Activated CD8-positive, alpha-beta memory T cell treated with anti-CD3 and anti-CD28 coated beads, Interleukin-2, amount 50 U/mL, for 24 hours (primary cell): Measurements from ENCODE around the gene RASSF5.
"Not testable (repeated sequence)": the region's sequence is repeated elsewhere in the genome, so short reads cannot be mapped to it uniquely, and the experiment has no call there.

Source experiments
- DNase-seq: peaks from one replicate; pipeline ENCODE4 v3.0.0-alpha.2; 2020; ENCODE audit errors: extremely low read depth

RASSF5 gene

GRCh38 chr1:206586501-206587445 lies 79.4 kb downstream of the RASSF5 start:
- DNase-seq, result no peak

DNA sequence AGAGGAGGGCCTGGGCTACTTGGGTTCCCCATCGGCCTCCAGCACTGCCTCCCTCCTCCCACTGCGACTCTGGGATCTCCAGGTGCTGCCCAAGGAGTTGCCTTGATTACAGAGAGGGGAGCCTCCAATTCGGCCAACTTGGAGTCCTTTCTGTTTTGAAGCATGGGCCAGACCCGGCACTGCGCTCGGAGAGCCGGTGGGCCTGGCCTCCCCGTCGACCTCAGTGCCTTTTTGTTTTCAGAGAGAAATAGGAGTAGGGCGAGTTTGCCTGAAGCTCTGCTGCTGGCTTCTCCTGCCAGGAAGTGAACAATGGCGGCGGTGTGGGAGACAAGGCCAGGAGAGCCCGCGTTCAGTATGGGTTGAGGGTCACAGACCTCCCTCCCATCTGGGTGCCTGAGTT lies 80.6 kb downstream of the RASSF5 start:
- DNase-seq, result no peak

DNA sequence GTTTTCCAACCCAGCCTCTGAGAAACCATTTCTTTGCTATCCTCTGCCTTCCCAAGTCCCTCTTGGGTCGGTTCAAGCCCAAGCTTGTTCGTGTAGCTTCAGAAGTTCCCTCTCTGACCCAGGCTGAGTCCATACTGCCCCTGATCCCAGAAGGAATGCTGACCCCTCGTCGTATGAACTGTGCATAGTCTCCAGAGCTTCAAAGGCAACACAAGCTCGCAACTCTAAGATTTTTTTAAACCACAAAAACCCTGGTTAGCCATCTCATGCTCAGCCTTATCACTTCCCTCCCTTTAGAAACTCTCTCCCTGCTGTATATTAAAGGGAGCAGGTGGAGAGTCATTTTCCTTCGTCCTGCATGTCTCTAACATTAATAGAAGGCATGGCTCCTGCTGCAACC lies 81.2 kb downstream of the RASSF5 start:
- no peak for DNase-seq

- no peak for DNase-seq
Observed at GRCh38 chr1:206589206-206589605, 81.9 kb downstream of the RASSF5 start.

DNA sequence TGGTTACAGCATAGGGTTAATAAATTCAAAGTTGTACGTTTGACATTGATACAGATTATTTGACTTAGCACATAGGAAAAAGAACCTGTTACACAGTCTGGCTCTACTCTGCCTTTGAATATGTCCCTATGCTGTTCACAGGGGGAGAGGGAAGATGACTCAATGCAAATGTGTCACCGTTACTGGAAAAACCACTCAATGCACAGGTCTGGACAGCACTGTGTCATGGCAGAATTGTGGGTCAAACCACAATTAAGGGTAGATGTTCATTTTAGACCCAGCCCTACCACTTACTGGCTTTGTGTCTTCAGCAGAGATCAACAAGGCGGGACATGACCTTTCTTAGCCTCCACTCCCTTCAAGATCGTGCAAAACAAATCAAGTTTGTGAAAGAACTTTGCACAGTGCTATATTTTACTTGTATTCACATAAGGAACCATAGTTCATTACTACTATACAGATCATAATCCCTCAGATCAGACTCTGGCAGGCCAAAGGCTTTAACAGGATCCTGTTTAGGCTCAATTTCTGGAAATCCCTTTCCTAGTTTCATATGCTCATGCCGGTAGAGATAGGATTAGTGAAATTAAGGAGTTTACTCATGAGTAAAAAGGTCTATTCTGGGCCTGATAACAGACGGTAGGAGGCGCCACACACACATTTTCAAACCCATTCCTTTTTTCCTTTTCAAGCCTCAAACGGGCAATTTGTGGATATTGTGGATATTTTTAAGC lies 82.9 kb downstream of the RASSF5 start:
- peak; percentile 49 for DNase-seq

DNA sequence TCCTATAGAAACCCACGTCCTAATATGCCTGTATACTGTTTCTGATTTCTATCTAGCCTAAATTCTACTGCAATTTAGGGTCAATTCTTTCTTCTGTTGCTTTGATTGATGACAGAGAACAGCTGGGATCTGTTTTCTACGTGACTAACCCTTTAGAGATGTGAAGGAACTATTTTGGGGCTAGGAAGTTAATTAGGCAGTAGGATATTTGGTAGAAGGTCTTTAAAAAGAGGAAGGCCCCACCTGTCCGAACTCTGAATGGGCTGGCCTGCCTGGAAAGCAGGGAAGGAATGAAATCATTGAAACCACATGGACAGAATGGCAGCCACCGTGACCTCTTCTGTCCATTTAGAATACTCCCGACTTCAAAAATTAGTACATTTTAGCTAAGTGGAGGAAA lies 83.9 kb downstream of the RASSF5 start:
- DNase-seq, result no peak

DNA sequence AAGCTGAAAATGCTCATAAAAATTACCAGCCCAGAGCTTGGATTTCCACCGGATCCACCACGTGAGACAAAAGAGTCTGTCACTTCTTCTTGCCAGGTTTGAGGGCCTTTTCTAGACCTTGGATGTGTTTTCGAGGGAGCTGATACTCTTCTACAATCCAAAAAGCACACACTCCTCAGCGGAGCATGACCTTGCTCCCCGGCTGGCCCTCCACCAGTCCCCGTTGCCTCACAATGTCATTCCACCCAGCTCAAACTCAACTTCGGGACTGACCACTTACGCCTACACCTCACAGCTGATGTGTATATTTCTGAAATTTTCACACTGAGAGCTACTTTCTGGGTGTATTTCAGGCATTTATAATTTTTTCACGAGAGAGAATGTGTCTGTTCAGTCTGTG lies 84.4 kb downstream of the RASSF5 start:
- no peak for DNase-seq

- no peak for DNase-seq
Observed at GRCh38 chr1:206593351-206593925, 86.1 kb downstream of the RASSF5 start.

DNA sequence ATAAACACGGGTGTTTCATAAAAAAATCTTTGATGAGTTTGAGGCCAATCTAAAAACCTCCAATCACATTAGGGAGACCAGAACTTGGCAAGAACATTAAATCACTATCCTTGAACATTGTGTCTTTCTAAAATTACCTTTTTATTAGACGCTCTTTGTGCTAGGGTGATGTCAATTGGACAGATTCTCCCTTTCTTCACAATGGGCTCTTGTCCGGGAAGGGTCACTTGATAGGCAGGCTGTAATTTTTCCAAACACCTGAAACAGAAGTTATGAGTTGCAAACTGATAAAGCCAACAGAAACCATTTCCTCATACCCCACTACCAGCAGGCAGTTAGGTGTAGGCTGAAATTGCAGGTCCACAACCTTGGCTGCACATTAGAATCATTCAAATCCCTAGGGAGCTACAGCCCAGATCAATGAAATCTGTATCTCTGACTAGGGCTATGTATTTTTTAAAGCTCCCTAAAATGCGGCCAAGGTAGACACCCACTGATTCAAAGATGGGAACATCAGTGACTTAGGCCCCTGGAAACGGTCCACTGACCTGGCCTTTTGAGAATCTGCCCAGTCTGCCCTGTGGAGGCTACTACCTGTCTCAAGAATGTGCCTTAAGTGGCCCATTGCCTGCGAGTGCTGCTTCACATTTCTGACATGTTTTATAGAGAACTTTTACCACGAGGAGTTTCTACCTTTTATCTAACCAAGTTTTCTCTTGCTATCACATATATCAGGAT lies 88.4 kb downstream of the RASSF5 start:
- DNase-seq, result no peak

DNA sequence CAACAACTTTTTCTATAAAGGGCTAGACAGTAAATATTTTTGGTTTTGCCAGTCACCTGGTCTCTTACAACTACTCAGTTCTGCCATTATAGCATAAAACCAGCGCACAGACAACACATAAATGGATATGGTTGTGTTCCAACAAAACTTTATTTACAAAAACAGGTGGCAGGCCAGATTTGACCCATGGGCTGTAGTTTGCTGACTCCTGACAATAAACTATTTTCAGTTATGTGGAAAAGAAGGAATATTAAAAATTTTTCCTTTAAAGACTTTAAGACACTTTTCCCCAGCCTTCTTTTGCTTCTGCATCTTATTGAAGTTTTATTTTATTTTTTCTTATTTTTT lies 89.0 kb downstream of the RASSF5 start:
- no peak for DNase-seq

- no peak for DNase-seq
Observed at GRCh38 chr1:206600527-206600926, 93.2 kb downstream of the RASSF5 start.

GRCh38 chr1:206604861-206605260 lies 97.5 kb downstream of the RASSF5 start:
- DNase-seq, result no peak

DNA sequence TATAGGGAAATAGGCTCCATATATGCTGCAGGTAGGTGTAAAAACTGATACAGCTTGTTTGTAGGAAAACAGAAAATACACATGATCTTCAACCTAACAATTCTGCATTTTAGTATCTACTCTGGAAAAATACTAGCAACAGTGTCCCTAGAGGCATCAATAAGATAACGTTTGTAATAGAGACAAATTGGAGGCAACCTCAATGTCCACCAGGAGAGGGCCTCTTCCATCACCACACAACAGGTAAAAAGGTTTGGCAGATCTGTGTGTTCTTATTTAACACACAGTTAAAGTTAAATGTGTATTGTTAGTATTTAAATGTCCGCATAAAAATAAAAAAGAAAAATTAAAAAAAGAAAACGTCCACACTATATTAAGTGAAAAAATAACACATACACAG lies 99.5 kb downstream of the RASSF5 start:
- no peak for DNase-seq

DNA sequence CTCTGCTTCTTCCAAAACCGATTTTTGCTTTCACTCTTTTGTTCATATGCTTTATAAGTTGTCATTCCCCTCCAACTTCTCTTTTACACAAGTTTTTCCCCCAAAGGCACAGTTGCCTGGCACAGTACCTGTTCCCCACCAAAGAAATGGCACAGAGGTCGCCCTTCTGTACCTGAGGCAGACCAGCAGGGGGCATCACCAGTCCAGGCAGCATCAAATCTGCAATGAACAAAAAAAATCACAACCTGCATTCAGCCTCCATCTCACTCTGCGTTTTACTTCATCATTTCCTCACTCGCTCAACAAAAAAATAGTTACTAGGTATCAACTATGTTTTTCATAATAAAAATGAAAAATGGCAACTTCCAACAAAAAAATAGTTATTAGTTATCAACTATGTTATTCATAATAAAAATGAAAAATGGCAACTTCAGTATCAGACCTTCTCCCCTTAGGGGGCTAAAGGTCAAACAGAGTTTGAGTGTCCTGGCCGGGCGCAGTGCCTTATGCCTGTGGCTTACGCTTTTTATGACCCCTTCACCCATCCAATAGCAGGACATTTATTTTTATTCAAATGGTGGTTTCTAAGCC lies 100.9 kb downstream of the RASSF5 start:
- DNase-seq, result peak; percentile 23

- no peak for DNase-seq
Observed at GRCh38 chr1:206609229-206609991, 102.1 kb downstream of the RASSF5 start.

- peak; percentile 79 for DNase-seq
Observed at GRCh38 chr1:206612129-206612876, 105.0 kb downstream of the RASSF5 start, which contains the start of gene EIF2D. EIF2D (minus strand) TSS chr1:206612465; CDS start chr1:206612342, 123 bp downstream.

- not testable (repeated sequence) for DNase-seq
Observed at GRCh38 chr1:206626396-206626795, 119.1 kb downstream of the RASSF5 start.

DNA sequence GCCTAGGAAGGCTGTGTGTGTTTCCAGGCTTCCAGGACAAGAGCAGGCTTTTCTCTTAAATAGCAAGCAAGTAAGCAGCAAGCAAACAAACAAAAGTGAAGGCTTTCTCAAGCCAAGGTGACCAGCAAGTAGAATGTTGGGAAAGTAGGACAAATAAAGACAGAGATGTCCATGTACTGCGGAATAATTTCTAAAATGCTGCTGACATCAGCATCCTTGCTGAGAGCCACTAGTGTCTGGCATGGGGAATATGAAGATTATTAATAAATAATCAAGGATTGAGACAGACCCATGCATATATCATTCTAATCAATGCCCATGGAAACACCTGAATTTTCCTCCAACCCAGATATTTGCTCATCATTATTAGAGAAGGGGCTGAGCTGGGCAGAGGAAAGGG lies 121.6 kb downstream of the RASSF5 start:
- no peak for DNase-seq

DNA sequence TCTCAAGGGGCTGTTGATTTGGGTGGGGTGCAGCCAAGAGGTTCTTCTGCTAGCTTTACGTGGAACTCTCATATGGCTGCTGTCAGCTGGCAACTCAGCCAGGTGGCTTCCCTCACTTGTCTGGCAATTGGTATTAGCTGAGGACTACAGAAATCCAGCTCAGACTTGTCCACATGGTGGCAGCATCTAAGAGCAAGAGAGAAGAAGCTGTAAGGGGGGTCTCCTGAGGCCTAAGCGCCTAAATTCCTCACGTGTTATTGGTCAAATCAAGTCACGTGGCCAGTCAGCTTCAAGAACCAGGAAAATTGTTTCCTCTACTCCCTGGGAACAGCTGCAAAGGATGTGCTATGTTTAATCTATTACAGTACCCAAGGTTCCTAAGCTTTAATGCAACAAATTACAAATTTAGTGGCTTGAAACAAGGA lies 123.8 kb downstream of the RASSF5 start:
- no peak for DNase-seq

- DNase-seq, result no peak
Observed at GRCh38 chr1:206633708-206634121, 126.4 kb downstream of the RASSF5 start.
